Left kidney (tissue), 2 donors: ENCODE measurements around the gene TMEM176A. TPM values are rescaled to one million over a fixed set of nuclear protein-coding genes. Genes with fewer than 3 reads are reported as not detected.
"Not testable (repeated sequence)": the region's sequence is repeated elsewhere in the genome, so short reads cannot be mapped to it uniquely, and the experiment has no call there.

Experiments
- DNase-seq: peaks from one replicate; pipeline ENCODE4 v3.0.0-alpha.2; 2013
- polyA plus RNA-seq: library from polyadenylated mRNA; unstranded; fragments of 120-200 nt; gene quantifications from one replicate; pipeline ENCODE4 v1.2.1, GENCODE V29; 2013; ENCODE audit not compliant: insufficient read length

Gene TMEM176A
- polyA plus RNA-seq, 1 donor: 90.9 TPM

- not testable (repeated sequence) for DNase-seq
Measured at GRCh38 chr7:150807616-150808438, 7.3 kb downstream of the TMEM176A start.

- no peak for DNase-seq
Measured at GRCh38 chr7:150814328-150815001, 13.9 kb downstream of the TMEM176A start.

- DNase-seq: no peak
Measured at GRCh38 chr7:150818971-150819370, 18.4 kb downstream of the TMEM176A start.

- DNase-seq: no peak
Measured at GRCh38 chr7:150820148-150820547, 19.6 kb downstream of the TMEM176A start.

- no peak for DNase-seq
Measured at GRCh38 chr7:150820578-150821198, 20.1 kb downstream of the TMEM176A start.

- no peak for DNase-seq
Measured at GRCh38 chr7:150823043-150823442, 22.5 kb downstream of the TMEM176A start.

GRCh38 chr7:150823484-150824126 is 23.0 kb downstream of the TMEM176A start:
- DNase-seq: no peak

GRCh38 chr7:150824379-150825177 is 24.0 kb downstream of the TMEM176A start:
- DNase-seq: no peak

GRCh38 chr7:150826061-150826849 is 25.7 kb downstream of the TMEM176A start:
- DNase-seq: no peak

GRCh38 chr7:150828384-150828783 is 27.8 kb downstream of the TMEM176A start:
- no peak for DNase-seq

GRCh38 chr7:150829426-150829825 is 28.9 kb downstream of the TMEM176A start:
- DNase-seq: no peak

- DNase-seq: no peak
Measured at GRCh38 chr7:150830937-150831336, 30.4 kb downstream of the TMEM176A start.

- DNase-seq: no peak
Measured at GRCh38 chr7:150831851-150832250, 31.3 kb downstream of the TMEM176A start.

GRCh38 chr7:150835019-150835418 is 34.5 kb downstream of the TMEM176A start:
- no peak for DNase-seq

GRCh38 chr7:150835702-150836280 is 35.2 kb downstream of the TMEM176A start:
- no peak for DNase-seq

- DNase-seq: no peak
Measured at GRCh38 chr7:150838965-150839650, 38.5 kb downstream of the TMEM176A start.

GRCh38 chr7:150842018-150842417 is 41.4 kb downstream of the TMEM176A start:
- no peak for DNase-seq

GRCh38 chr7:150842716-150843115 is 42.1 kb downstream of the TMEM176A start:
- no peak for DNase-seq

GRCh38 chr7:150845421-150845861 is 44.9 kb downstream of the TMEM176A start:
- no peak for DNase-seq
